Activated naive CD4-positive, alpha-beta T cell treated with anti-CD3 and anti-CD28 coated beads, Interleukin-2, amount 10 ng/mL, durations not matched to agents 7 days and 5 days (primary cell): ENCODE results near the gene ADAM12.

Experiments used
- CTCF ChIA-PET: fragments of 350-600 bp; sonication (Branson Sonifier 250); formaldehyde crosslinking; loops from one replicate; lab custom pipeline; 2021; ENCODE audit warnings: antibody characterized with exemption; lab: Charles Lee
- DNase-seq: peaks from one replicate; pipeline ENCODE4 v3.0.0-alpha.2; 2020
- H3K27ac Mint-ChIP-seq: one replicate; pipeline ENCODE4 v1.8.0; 2021; ENCODE audit warnings: mild to moderate bottlenecking, moderate library complexity, mixed read lengths
- H3K27me3 Mint-ChIP-seq: one replicate; pipeline ENCODE4 v1.8.0; 2021; ENCODE audit warnings: mild to moderate bottlenecking, mixed read lengths
- H3K36me3 Mint-ChIP-seq: one replicate; pipeline ENCODE4 v1.8.0; 2021; ENCODE audit warnings: mixed read lengths
- H3K4me1 Mint-ChIP-seq: one replicate; pipeline ENCODE4 v1.8.0; 2021; ENCODE audit warnings: mixed read lengths
- H3K4me3 Mint-ChIP-seq: one replicate; pipeline ENCODE4 v1.8.0; 2021; ENCODE audit warnings: mild to moderate bottlenecking, moderate library complexity, mixed read lengths
- H3K9me3 Mint-ChIP-seq: one replicate; pipeline ENCODE4 v1.8.0; 2021; ENCODE audit warnings: mixed read lengths

ADAM12 gene

GRCh38 chr10:126122881-126123280, 265.4 kb downstream of the ADAM12 start:
- H3K9me3 Mint-ChIP-seq = no peaks in the 10 kb centered on the region
- CTCF ChIA-PET = no interaction called here
- no peaks in the 10 kb centered on the region for H3K36me3 Mint-ChIP-seq
- H3K4me1 Mint-ChIP-seq = no peaks in the 10 kb centered on the region
- no peak overlapping the region for H3K27ac Mint-ChIP-seq
- no peak overlapping the region for H3K4me3 Mint-ChIP-seq
- no peaks in the 10 kb centered on the region for H3K27me3 Mint-ChIP-seq
- no peak for DNase-seq

- H3K4me3 Mint-ChIP-seq = no peak overlapping the region
- no peak overlapping the region for H3K27ac Mint-ChIP-seq
- no peaks in the 10 kb centered on the region for H3K27me3 Mint-ChIP-seq
- DNase-seq = no peak
- no peaks in the 10 kb centered on the region for H3K36me3 Mint-ChIP-seq
- H3K4me1 Mint-ChIP-seq = no peaks in the 10 kb centered on the region
- no peaks in the 10 kb centered on the region for H3K9me3 Mint-ChIP-seq
- CTCF ChIA-PET = no interaction called here
Measured at GRCh38 chr10:126119599-126119998, 268.7 kb downstream of the ADAM12 start.

DNA sequence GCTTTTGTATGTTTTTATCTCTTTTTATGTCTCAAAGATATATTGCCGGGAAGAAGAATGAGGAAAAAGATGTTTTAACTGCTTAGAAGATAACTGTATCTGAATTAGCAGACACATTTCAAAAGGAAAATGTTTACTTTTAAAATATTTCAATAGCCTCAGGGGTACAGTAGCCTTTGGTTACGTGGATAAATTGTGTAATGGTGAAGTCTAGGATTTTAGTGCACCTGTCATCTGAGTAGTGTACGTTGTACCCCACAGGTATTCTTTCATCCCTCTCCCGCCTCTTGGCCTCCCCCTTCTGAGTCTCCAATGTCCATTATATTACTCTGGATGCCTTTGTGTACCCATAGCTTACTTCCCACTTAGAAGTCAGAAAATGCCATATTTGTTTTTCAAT, 269.8 kb downstream of the ADAM12 start:
- CTCF ChIA-PET = no interaction called here
- DNase-seq = no peak
- H3K9me3 Mint-ChIP-seq = peaks cover 3% of the 10 kb centered on the region
- no peaks in the 10 kb centered on the region for H3K36me3 Mint-ChIP-seq
- H3K4me1 Mint-ChIP-seq = no peaks in the 10 kb centered on the region
- no peaks in the 10 kb centered on the region for H3K27me3 Mint-ChIP-seq
- no peak overlapping the region for H3K4me3 Mint-ChIP-seq
- H3K27ac Mint-ChIP-seq = no peak overlapping the region

DNA sequence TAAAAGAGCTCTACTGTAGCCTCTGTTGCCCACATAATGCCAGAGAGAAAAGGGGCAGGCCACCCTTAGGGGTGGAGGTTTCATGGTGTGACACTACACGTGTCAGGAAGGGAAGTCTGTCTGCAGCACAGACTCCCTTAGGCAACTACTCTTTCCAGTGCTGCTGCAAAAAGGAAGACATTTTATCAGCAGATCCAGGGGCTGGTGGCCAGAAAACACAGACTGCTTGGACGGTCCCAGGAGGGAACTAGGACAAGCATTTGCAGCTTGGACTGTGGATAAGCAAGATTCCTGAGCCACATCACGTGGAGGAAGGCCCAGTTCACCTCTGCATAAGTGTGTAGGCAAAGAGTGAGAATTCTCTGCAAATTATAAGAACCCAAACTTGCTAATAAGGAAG, 271.1 kb downstream of the ADAM12 start:
- Mint-ChIP-seq H3K27me3 (no peaks in the 10 kb centered on the region), H3K27ac (no peak overlapping the region), H3K36me3 (no peaks in the 10 kb centered on the region), H3K9me3 (peaks cover 3% of the 10 kb centered on the region), H3K4me3 (no peak overlapping the region), H3K4me1 (no peaks in the 10 kb centered on the region)
- no peak for DNase-seq
- CTCF ChIA-PET = no interaction called here

GRCh38 chr10:126115886-126116285, 272.4 kb downstream of the ADAM12 start:
- H3K9me3 Mint-ChIP-seq = peaks cover 3% of the 10 kb centered on the region
- H3K4me3 Mint-ChIP-seq = no peak overlapping the region

GRCh38 chr10:126114884-126115555, 273.3 kb downstream of the ADAM12 start:
- Mint-ChIP-seq H3K4me3 (no peak overlapping the region), H3K4me1 (no peaks in the 10 kb centered on the region), H3K36me3 (no peaks in the 10 kb centered on the region), H3K9me3 (peaks cover 3% of the 10 kb centered on the region), H3K27ac (no peak overlapping the region), H3K27me3 (no peaks in the 10 kb centered on the region)
- DNase-seq = no peak
- CTCF ChIA-PET = no interaction called here

More at GRCh38 chr10:126115886-126116285, 272.4 kb downstream of the ADAM12 start:
- no peaks in the 10 kb centered on the region for H3K36me3 Mint-ChIP-seq
- CTCF ChIA-PET = no interaction called here
- no peak overlapping the region for H3K27ac Mint-ChIP-seq
- no peaks in the 10 kb centered on the region for H3K4me1 Mint-ChIP-seq
- H3K27me3 Mint-ChIP-seq = no peaks in the 10 kb centered on the region
- DNase-seq = no peak

DNA sequence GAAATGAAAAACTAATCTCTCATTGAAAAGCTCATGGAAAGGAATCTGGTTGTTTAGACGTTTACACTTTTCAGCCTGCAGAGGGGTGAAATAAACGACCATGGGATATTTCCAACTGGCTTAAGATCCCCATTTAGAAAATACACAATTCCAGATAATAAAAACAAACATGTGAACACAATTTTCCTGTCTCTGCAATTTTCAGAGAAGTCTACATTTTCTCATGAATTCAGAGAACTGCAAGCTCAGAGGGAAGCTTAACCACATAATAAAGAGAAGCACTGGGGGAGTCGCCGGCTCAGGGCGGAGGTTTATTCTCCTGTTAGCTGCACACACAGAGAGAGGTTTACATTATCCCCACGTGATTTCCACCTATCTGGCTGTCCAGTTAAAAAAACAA, 276.8 kb downstream of the ADAM12 start:
- H3K27me3 Mint-ChIP-seq = no peaks in the 10 kb centered on the region
- no peak overlapping the region for H3K4me3 Mint-ChIP-seq
- no peak overlapping the region for H3K27ac Mint-ChIP-seq
- CTCF ChIA-PET = no interaction called here
- peaks cover 6% of the 10 kb centered on the region for H3K9me3 Mint-ChIP-seq
- H3K4me1 Mint-ChIP-seq = no peaks in the 10 kb centered on the region
- no peaks in the 10 kb centered on the region for H3K36me3 Mint-ChIP-seq
- no peak for DNase-seq

DNA sequence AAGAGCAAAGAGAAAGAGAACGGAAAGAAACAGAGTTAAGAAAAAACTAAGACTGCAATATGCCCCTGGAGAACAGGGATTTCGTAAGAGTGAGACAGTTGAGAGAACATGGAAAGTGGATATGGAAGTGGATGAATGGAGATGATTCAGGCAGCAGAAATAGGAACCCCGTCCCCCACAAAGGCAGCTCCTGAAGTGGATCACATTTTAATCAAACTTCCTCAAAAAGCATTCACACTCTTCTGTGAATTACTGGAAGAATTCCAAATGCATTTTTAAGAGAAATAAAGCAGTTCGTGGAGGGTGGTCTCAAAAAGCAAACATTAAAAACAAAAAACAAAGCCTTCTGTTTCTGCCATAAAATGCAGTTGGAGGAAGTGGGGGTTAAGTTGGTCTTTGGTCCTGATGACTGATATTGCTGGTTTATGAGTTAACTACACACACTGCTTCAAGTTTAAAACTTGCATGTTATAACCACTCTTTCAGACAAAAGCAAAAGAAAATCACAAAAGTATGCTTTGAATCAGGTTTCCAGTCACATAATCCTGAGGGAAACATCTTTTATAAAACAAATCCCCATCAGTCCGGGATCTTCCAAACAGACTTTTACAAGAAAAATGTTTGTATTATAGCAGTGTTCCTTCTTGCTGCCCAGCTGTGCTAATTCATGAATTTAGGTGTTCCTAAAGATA, 277.6 kb downstream of the ADAM12 start:
- Mint-ChIP-seq H3K27ac (no peak overlapping the region), H3K9me3 (peaks cover 6% of the 10 kb centered on the region), H3K4me1 (no peaks in the 10 kb centered on the region), H3K27me3 (no peaks in the 10 kb centered on the region), H3K4me3 (no peak overlapping the region), H3K36me3 (no peaks in the 10 kb centered on the region)
- DNase-seq = no peak
- CTCF ChIA-PET = no interaction called here

DNA sequence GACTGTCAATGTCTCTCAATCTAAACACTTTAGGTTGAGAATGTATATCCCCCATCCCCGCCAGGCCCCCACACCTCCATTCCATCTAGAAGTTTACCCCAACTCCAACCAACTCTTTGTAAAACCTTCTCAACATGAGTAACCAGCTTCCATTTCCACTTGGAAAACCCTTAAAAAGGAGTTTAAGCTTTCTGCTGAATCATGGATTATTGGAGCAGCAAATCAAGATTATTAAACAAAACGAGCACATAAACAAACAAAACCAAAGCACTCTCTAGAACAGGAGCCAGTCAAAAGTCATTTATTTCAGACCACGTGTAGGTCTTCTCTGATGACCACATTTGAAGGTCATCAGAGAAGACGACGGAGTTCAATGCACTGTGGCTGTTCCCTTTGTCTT, 278.4 kb downstream of the ADAM12 start:
- CTCF ChIA-PET = no interaction called here
- DNase-seq = no peak
- Mint-ChIP-seq H3K27me3 (no peaks in the 10 kb centered on the region), H3K4me1 (no peaks in the 10 kb centered on the region), H3K36me3 (no peaks in the 10 kb centered on the region), H3K27ac (no peak overlapping the region), H3K9me3 (peaks cover 6% of the 10 kb centered on the region), H3K4me3 (no peak overlapping the region)

DNA sequence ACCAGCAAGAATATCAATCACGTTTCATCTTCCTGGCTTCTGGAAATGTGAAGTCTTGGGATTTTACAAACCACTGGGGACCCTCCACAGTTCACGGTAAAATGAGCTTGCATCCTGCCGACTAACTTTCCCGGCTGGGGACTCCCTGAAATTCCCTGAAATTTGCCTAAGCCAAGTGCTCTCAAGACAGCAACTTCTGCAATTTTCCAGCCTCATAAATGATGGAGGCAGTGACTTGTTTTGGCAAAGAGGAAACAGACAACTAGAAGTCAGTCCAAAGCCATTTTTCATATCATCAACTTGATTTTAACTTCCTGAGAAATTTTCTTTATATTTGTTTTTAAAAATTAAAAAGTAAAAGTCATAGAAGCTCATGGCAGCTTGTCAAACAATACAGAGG, 279.6 kb downstream of the ADAM12 start:
- Mint-ChIP-seq H3K4me3 (no peak overlapping the region), H3K27ac (no peak overlapping the region), H3K36me3 (no peaks in the 10 kb centered on the region), H3K27me3 (no peaks in the 10 kb centered on the region), H3K9me3 (peaks cover 3% of the 10 kb centered on the region), H3K4me1 (no peaks in the 10 kb centered on the region)
- CTCF ChIA-PET = no interaction called here
- DNase-seq = no peak

DNA sequence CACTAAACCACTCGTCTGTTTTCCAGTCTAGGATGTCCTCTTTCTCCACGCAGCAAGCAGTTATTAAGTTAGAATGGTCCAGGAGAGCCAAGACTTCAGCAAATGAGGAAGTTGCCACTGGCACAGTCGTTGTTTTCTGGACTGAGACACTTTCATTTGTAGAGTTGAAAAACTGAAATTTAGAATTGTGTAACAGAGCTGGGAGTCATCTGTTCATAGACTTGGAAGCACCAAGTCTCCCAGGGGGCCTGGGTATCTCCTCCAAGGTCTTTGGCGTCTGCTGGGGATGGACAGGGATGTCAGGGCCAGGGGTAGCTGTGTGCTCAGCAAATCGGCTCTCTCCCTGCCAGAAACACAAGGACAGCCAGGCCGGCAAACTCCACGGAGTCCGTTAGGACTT, 283.5 kb downstream of the ADAM12 start:
- Mint-ChIP-seq H3K27me3 (no peaks in the 10 kb centered on the region), H3K9me3 (peaks cover 3% of the 10 kb centered on the region), H3K27ac (no peak overlapping the region), H3K36me3 (no peaks in the 10 kb centered on the region), H3K4me1 (no peaks in the 10 kb centered on the region), H3K4me3 (no peak overlapping the region)
- CTCF ChIA-PET = no interaction called here
- DNase-seq = no peak

DNA sequence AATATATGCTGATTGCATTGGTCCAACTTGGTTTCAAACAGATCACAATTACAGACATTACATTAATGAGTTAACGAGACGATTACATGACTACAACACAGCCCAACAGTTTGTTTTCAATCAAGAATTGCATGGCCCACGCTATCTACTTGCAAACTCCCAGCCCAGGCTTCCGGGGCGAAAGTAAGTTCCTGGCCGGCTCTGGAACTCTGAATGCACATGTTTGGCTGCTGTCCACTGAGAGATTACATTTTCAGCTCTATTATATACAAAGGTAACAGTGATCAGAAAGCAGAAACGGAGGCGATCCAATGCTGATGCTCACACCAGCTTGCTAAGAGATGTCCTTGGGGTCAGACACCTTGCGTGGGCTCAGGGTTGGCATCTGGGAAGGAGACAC, 285.6 kb downstream of the ADAM12 start:
- Mint-ChIP-seq H3K9me3 (peaks cover 3% of the 10 kb centered on the region), H3K27ac (no peak overlapping the region), H3K36me3 (no peaks in the 10 kb centered on the region), H3K4me1 (no peaks in the 10 kb centered on the region), H3K27me3 (no peaks in the 10 kb centered on the region), H3K4me3 (no peak overlapping the region)
- CTCF ChIA-PET = no interaction called here
- DNase-seq = no peak

DNA sequence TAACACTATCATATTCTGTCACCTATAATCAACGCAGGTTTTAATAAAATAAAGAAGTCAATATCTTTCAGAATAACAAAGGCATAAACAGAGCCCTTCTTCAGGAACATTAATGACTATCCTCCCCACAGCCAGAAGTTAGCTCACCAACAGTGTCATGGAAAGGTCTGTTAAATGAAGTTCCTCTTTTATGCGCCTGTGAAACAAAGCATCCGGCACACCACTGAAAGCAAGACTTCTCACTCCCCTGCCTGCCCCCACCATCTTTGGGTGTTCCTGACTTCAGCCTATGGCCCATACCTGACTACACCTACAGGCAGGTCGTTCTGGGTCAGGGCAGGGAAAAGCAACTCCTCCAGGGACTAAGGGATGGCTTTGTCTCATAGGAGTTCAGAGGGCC, 286.5 kb downstream of the ADAM12 start:
- Mint-ChIP-seq H3K36me3 (no peaks in the 10 kb centered on the region), H3K9me3 (peaks cover 1% of the 10 kb centered on the region), H3K4me3 (no peak overlapping the region), H3K27ac (no peak overlapping the region), H3K4me1 (no peaks in the 10 kb centered on the region), H3K27me3 (no peaks in the 10 kb centered on the region)
- CTCF ChIA-PET = no interaction called here
- no peak for DNase-seq

DNA sequence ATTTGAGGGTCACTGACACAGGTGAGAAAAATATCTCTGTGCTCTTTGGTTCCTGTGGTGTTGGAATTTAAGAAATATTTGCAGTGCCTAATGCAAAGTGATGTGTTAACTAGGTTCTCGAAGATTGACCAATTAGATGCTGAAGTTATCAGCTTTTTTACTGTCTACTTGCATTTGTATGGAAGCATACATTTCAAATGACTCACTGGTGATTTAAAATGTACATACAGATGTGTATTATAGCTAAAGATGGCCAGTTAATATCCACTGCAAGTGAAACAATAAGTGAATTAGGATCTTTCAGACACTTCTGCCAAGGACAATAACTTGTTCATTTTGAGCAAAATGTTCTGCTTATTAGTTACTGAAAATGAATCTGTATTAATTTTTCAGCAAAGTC, 287.0 kb downstream of the ADAM12 start:
- no peaks in the 10 kb centered on the region for H3K36me3 Mint-ChIP-seq
- H3K4me3 Mint-ChIP-seq = no peak overlapping the region
- CTCF ChIA-PET = no interaction called here
- no peaks in the 10 kb centered on the region for H3K4me1 Mint-ChIP-seq
- H3K27ac Mint-ChIP-seq = no peak overlapping the region
- H3K9me3 Mint-ChIP-seq = no peaks in the 10 kb centered on the region
- H3K27me3 Mint-ChIP-seq = no peaks in the 10 kb centered on the region
- DNase-seq = no peak

DNA sequence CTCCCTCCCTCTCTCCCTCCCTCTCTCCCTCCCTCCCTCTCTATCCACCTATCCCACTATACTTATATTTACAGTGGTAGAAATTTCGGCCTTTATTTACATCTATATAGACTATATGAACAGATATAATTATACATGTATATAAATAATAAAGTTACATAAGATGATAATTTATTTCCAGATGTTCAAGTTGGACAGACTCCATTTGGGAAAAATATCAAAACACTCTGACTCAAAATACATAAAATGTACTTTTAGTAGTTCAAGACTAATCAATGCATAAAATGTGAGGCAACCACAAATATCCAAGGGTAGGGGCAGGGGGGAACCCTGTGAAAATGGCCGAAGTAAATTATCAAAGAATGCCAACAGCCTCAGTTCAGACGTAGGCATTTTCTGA, 288.9 kb downstream of the ADAM12 start:
- no peak overlapping the region for H3K27ac Mint-ChIP-seq
- no peak overlapping the region for H3K4me3 Mint-ChIP-seq
- H3K36me3 Mint-ChIP-seq = no peaks in the 10 kb centered on the region
- no peaks in the 10 kb centered on the region for H3K9me3 Mint-ChIP-seq
- DNase-seq = no peak
- no peaks in the 10 kb centered on the region for H3K27me3 Mint-ChIP-seq
- CTCF ChIA-PET = no interaction called here
- no peaks in the 10 kb centered on the region for H3K4me1 Mint-ChIP-seq
